ENCODE data around the gene C1QTNF12. TPM values are rescaled to one million over a fixed set of nuclear protein-coding genes. Genes with fewer than 3 reads are reported as not detected.

C1QTNF12 gene
- total and polyA plus RNA-seq, 2 of the 8 experiments (the other 6 are each of a cell fraction or from before 2014, with no cell fraction given): 2.1 to 3.7 TPM

DNA sequence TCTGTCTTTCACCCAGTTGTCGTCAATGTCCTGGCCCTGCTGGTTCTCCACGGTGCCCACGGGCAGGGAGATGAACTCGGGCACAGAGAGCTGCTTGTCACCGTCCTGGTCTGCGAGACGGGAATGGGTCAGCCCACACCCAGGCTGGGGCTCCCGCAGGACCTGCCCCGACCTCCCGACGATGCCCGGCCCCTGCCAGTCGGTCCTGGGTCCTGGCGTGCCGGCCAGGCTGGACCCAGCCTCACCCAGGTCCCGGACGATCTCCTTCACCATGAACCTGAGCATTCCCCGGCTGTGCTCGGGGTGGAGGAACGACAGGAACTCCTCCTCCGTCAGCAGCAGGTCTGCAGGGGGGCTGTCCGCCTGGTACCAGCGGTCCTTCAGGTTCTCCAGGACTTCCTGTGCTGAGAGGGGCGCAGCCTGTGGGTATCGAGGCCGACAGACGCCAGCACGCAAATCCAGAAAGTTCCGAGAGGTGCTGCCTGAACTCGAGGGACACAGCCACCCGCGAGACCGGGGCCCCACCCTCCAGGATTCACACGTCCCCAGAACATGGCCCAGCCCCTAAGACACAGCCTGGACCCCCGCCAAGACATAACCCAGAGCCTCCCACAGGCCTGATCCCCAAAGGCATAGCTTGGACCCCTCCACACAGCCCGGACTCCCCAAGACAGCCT is 27.9 kb downstream of the C1QTNF12 start:
- CTCF ChIA-PET (ENCODE audit: partially characterized antibody): interaction anchor here (1.1 to 2.3 kb wide), 6 partner anchors 11 to 96 kb away, joined by 3 to 9 read pairs (median 3); no protein-coding TSS in a partner anchor

More for the DNA sequence above, 27.9 kb downstream of the C1QTNF12 start:
- no peak for TF ChIP-seq SP2 (IDR thresholded peaks at IDR 0.05; ENCODE audit: low read length)
- TF ChIP-seq E2F6 (IDR thresholded peaks at IDR 0.05): no peak
- no peak for TF ChIP-seq NRF1 (IDR thresholded peaks at IDR 0.05; ENCODE audit: low read depth, low read length)
- TF ChIP-seq SP1 (IDR thresholded peaks at IDR 0.05; ENCODE audit: low read depth, low read length): no peak
- no peak for TF ChIP-seq YY1 (IDR thresholded peaks at IDR 0.05; ENCODE audit: low read depth, low read length)
- no peak for TF ChIP-seq TCF12 (IDR thresholded peaks at IDR 0.05; ENCODE audit: low read depth, low read length)
- TF ChIP-seq SRF (IDR thresholded peaks at IDR 0.05; ENCODE audit: low read depth, low read length): no peak
- no peak for TF ChIP-seq SIRT6 (IDR thresholded peaks at IDR 0.05; ENCODE audit: low read length)
- no peak for TF ChIP-seq CTBP2 (IDR thresholded peaks at IDR 0.05; ENCODE audit: borderline replicate concordance, insufficient read depth, insufficient read length, low read length)
- no peak for TF ChIP-seq RBBP5 (IDR thresholded peaks at IDR 0.05; ENCODE audit: borderline replicate concordance, low read depth, low read length)
- Histone ChIP-seq H3K36me3 (ENCODE audit: control insufficient read depth in 2 of 4, insufficient read depth in 4 of 4, low read length in 3 of 4) (peaks cover 2 to 36% (median 16%) of the 10 kb centered on the region in 4 experiments; a peak in 7 of 8 replicates), H3K4me1 (replicated peaks in 1 of 4; ENCODE audit: control insufficient read depth in 3 of 4, insufficient read depth in 4 of 4, low read length in 3 of 4) (no peaks in the 10 kb centered on the region; a peak in 1 of 7 replicates), H3K14ac (ENCODE audit: insufficient read length) (no peak overlapping the region), H4K5ac (ENCODE audit: insufficient read length, low read depth, low read length) (no peak overlapping the region), H3K4me2 (ENCODE audit: insufficient read depth in 1 of 2, low read depth in 2 of 2, low read length in 2 of 2) (no peak overlapping the region), H3K27ac (ENCODE audit: low read depth, low read length) (no peak overlapping the region), H4K91ac (replicated peaks; ENCODE audit: insufficient read length, low read length) (no peak overlapping the region), H3K79me2 (ENCODE audit: control insufficient read depth in 1 of 2, insufficient read depth in 2 of 2, low read length in 2 of 2) (no peaks in the 10 kb centered on the region), H2BK12ac (ENCODE audit: low read depth, low read length) (no peak overlapping the region), H3K56ac (replicated peaks; ENCODE audit: insufficient read length, low read depth, low read length) (no peak overlapping the region), H2BK20ac (ENCODE audit: low read length) (no peak overlapping the region), H2AFZ (ENCODE audit: low read length) (no peak overlapping the region), H4K20me1 (replicated peaks in 1 of 2; ENCODE audit: control insufficient read depth in 1 of 2, insufficient read depth in 2 of 2, low read length in 2 of 2) (peaks cover 3 to 14% of the 10 kb centered on the region in 2 experiments), H2BK120ac (replicated peaks; ENCODE audit: low read depth, low read length) (no peak overlapping the region), H3K18ac (ENCODE audit: extremely low read depth, low read length) (no peak overlapping the region), H3K4me3 (ENCODE audit: extremely low read depth in 1 of 4, insufficient read depth in 2 of 4, low read depth in 3 of 4, low read length in 4 of 4) (no peak overlapping the region), H3K79me1 (ENCODE audit: low read depth, low read length) (peaks cover 5% of the 10 kb centered on the region; the same call in 1 of the 2 replicates), H2BK15ac (ENCODE audit: low read length) (no peak overlapping the region), H3K27me3 (replicated peaks in 1 of 4; ENCODE audit: control insufficient read depth in 3 of 4, extremely low read depth in 1 of 4, insufficient read depth in 3 of 4, low read length in 3 of 4) (no peaks in the 10 kb centered on the region), H3K9ac (replicated peaks in 1 of 4; ENCODE audit: extremely low read depth in 1 of 4, low read depth in 3 of 4, low read length in 3 of 4) (no peak overlapping the region), H2AK5ac (ENCODE audit: low read depth, low read length) (no peak overlapping the region), H3K9me3 (ENCODE audit: insufficient read depth in 2 of 2, low read depth in 1 of 2, low read length in 1 of 2) (no peaks in the 10 kb centered on the region), H3K23me2 (ENCODE audit: low read depth, low read length) (no peaks in the 10 kb centered on the region), H3K23ac (ENCODE audit: insufficient read length) (no peak overlapping the region), H4K8ac (ENCODE audit: extremely low read depth, insufficient read depth, low read length) (no peak overlapping the region; the same call in 1 of the 2 replicates), H3K4ac (replicated peaks; ENCODE audit: insufficient read length, low read depth, low read length) (no peak overlapping the region), H2BK5ac (ENCODE audit: low read depth, low read length) (no peak overlapping the region)
- POLR2A ChIA-PET (ENCODE audit: partially characterized antibody): interaction anchor here (4.3 kb wide), 1 partner anchor 8 kb away, joined by 15 read pairs; no protein-coding TSS in a partner anchor
- FAIRE-seq (no peak), DNase-seq (ENCODE audit: low read depth in 1 of 2, low spot score in 2 of 2) (no peak)
- WGBS, 2 experiments (ENCODE audit: extremely low coverage in 1 of 2, insufficient coverage in 1 of 2, insufficient read length in 1 of 2, insufficient replicate concordance in 2 of 2, low coverage in 1 of 2, low lambda C conversion rate in 2 of 2, missing lambda C conversion rate in 1 of 2): 96% methylated on average over 30 of the region's 36 CpGs; no CpG with 5 or more reads in 1 of the 2 experiments
